AG09319 (cell line): ENCODE measurements around the gene BHLHE40.

ENCODE experiments used
- DNase-seq: peaks from one replicate; pipeline ENCODE4 v3.0.0-alpha.2; 2010; ENCODE audit warnings: low read depth; ENCODE audit errors: extremely low read depth
- CTCF ChIP-seq: IDR thresholded peaks from 2 replicates; pipeline ENCODE4 v1.5.1; 2011; ENCODE audit warnings: low read depth, mild to moderate bottlenecking, inconsistent platforms, low read length, moderate library complexity

The BHLHE40 gene

GRCh38 chr3:5013021-5013906 lies 34.0 kb downstream of the BHLHE40 start:
- TF ChIP-seq CTCF: no peak
- no peak for DNase-seq

GRCh38 chr3:5014391-5014790 lies 35.2 kb downstream of the BHLHE40 start:
- no peak for TF ChIP-seq CTCF
- DNase-seq: no peak

GRCh38 chr3:5015056-5015455 lies 35.8 kb downstream of the BHLHE40 start:
- no peak for TF ChIP-seq CTCF
- DNase-seq: no peak

GRCh38 chr3:5016211-5017161 lies 37.2 kb downstream of the BHLHE40 start:
- DNase-seq: no peak
- no peak for TF ChIP-seq CTCF

- DNase-seq: peak; percentile 35
- TF ChIP-seq CTCF: no peak
These were observed 38.8 kb downstream of the BHLHE40 start for GRCh38 chr3:5017925-5018531.

GRCh38 chr3:5019411-5020241 lies 40.4 kb downstream of the BHLHE40 start:
- no peak for DNase-seq
- no peak for TF ChIP-seq CTCF
